OCI-M2 (cell line): ENCODE results near the gene PLK2.

Experiments
- DNase-seq: peaks from one replicate; lab custom pipeline; 2025; ENCODE audit not compliant: unreplicated experiment; lab: John Stamatoyannopoulos, UW

The PLK2 gene

DNA sequence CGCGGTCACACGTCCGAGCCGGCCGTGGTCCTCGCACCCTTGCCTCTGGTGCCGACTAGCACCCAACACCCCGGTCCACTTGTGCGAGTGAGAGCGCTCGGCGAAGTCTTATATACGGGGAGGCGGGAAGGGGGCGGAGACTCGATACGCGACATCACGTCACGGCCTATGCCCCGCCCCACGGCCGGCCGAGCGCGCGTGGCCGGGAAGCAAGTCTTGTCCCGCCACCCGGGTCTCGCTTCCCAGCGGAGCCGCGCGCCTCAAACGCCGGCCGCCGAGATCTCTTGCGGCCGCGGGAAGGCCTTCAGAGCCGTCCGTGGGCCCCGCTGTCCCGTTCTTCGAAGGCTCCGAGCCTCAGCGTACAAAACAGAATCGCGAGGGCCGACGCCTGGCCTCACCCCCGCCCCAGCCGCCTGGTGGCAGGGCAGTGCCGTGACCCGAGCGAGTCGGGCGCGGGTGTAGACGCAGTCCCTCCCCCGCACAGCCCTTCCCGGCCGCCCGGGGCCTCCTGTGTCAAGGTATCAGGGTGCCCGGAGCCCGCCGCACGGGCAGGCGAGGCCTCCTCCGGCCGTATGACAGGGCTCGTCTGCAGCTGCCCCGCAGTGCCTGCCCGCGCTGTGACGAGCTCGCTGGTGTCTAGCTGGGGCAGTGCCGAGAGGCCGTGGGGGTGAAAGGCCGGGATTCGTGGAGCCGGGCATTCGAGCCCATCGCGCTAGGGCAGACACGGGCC is at the start of gene PLK2:
TSS of gene PLK2 (minus strand) at position 85 of the 730 bp plus-strand sequence. CDS start 127 bp downstream, outside the sequence.
- DNase-seq = no peak

DNA sequence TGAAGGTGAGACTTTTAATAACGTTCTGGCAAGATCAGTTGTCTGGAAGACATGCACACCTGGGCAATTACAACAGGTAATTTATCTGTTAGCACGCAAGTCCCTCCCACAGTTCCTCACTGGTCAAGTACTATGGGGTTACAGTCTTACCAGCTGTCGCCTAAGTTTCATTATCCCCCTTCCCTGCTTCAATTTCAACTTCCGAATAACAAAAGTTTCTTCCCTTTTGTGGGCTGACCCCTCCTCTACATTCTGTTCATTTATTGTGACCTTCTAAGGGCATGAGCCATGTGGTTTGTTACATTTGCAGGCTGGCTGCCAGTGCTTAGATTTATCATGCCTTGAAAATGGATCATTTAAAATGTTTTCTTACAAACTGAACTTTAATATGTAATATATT is 47.8 kb upstream of the PLK2 start:
- no peak for DNase-seq

DNA sequence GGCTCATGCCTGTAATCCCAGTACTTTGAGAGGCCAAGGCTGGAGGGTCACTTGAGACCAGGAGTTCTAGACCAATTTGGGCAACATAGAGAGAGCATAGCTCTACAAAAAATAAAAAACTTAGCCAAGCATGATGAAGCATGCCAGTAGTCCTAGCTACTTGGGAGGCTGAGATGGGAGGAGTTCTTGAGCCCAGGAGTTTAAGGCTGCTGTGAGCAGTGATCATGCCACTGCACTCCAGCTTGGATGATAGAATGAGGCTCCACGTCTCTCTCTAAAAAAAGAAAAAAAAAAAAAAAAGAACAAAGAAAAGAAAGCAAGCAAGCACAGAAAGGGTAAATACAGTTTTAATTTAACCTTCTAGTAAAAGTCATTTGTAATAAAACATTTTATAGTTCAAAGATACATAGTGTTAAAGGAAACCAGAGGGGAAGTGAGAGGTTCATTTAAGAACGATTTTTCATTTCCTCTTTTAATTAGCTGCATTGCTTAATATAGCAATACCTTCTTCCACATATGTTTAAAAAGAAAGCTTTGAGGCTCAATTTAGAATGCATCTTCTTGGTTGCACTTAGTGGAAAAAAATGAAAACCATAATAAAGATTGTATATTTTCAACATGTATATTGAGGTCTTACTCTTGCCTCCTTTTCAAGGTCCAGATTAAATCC is 46.2 kb upstream of the PLK2 start:
- no peak for DNase-seq

DNA sequence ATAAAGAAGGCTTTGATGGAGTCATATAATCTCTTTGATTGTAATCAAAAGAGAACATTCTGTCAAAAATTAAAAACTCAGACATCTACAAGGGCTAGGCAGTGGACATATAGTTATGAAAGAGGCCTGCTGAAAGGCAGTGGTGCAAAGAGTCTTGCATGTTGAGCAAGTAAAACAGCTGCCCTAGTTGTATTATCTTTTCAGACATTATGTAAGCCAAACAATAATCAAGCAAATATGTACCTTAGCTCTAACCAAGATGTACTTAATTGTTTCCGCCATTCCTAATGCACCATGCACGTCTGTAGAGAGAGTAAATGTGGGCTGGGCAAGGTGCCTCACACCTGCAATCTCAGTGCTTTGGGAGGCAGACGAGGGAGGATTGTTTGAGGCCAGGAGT is 45.6 kb upstream of the PLK2 start:
- no peak for DNase-seq

DNA sequence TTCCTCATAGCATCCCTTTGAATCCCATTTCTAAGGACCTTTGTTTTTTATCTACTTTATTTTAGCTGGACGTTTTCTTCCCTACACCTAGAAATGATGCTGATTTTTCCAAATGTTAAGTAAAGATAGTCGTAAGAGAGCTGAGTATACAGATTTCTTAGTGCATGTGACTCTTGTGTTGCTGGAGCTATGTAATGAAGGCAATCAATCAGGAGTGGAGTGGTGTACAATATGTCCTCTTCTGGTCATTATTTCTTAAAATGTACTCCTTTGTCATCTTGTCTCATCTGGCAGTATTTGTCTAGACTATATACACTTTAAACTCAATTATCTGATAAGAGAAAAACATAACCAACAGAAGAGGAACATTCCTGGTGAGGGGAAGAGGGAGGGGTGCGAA is 44.9 kb upstream of the PLK2 start:
- no peak for DNase-seq

DNA sequence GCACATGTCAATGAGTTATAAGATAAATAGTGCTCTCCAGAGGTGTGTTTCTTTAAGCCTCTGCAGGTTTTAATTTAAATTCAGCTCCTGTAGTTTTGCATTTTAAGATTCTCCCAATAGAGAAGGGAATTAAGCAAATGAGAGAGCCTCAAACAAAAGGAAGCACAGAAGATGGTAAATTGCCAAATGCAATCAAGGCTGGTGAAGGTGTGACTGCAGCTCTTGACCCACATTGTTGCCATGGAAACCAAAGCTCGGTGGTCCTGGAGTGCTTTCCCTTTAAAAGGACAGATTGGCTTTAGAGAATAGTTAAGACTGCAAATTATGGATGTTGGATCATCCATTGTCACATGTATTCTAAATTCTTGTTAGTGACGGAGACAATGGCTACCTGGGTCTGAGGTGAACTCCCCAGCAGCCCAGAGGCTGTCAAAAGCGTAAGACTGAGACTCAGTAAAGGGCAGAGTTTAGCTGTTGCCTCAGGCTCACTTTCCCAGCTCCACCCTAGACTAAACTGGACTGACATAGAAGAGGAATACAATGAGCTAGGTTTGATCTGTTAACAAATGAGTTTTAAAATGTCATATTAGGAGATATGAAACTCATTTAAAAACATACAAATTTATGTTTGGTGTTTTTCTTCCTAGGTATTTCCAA is 43.6 kb upstream of the PLK2 start:
- no peak for DNase-seq

DNA sequence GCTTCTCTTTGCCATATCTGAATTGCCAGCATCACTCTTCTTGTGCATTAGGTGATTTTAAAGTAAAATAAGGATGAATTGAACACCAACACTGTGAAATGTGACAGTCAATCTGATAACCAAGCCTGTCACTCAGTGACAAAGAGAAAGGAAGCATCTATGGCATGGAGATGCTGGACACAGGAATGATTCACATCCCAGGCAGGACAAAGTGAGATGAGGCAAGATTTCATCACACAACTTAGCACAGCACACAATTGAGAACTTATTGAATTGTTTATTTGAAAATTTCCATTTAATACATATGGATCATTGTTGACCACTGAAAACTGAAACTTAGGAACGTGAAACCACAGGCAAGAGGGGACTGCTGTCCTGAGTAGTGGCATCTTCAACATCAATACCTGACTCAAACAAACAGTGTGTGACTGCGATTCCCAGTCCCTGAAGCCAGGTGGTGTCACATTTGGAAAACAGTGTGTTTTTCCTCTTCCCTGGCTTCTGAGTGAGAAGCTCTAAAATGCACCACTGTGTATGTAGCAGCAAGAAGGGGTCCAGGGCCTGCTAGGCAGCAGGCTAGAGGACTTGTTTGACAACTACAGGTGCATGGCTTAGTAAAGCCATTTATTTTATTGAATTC is 42.0 kb upstream of the PLK2 start:
- no peak for DNase-seq

DNA sequence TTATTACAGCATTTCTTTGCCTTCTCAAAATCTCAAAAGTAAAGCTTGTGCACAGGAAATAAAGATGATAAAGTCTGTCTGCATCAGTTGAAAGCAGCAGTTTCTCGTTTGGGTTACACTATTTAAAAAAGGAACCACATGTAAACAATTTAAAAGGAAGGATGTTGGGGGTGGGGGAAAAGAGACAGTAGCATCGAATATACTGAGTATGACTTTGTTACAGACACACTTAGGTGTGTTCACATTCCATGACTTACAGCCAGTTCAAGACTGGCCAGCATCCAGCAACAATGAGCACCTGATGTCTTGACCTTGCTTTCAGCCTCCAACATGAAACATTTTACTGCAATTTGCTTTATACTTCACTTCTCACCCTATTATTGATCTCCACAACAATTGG is 40.1 kb upstream of the PLK2 start:
- no peak for DNase-seq

DNA sequence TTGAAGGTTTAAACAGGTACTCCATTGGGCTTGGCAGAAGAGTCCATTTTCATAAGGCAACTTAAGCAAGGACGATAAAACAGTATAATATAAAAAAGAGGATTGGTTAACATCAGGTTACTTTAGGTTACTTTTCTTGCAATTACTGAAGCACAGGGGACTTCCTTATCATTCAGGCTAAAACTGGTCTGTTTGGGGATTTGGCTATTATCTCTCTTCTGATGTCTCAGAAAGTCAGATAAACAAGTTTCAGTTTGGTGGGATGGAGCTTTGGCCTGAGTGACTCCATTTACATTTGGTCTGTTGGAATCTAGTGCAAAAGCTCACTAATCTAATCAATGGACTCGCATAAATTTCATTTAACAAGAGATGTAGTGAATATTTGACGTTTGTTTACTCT is 39.3 kb upstream of the PLK2 start:
- DNase-seq = no peak

DNA sequence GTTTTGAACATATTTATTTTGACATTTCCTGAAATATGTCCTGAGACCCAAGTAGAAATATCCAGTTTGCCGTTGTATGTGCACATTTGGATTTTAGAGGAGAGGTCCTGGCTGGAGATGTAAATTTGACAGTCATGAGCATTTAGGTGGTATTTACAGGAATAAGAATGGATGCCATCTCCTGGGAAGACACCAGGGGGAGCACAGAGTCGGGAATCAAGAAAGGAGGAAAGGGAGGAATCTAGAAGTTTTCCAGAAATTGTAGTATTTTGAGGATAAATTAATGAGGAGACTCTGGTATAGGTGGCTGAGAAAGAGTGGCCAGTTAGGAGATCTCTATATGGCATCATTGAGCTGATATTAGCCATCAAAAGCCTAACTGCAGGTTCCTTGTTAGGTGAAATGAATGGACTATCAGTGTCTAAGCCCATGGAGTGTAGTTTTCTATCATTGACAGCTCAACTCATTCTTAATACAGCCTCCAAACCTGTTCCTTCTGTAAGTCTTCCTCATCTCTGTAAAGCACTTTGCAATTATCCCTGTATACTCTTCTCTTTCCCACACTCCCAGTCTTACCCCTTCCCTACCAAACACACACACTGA is 38.6 kb upstream of the PLK2 start:
- DNase-seq = no peak

DNA sequence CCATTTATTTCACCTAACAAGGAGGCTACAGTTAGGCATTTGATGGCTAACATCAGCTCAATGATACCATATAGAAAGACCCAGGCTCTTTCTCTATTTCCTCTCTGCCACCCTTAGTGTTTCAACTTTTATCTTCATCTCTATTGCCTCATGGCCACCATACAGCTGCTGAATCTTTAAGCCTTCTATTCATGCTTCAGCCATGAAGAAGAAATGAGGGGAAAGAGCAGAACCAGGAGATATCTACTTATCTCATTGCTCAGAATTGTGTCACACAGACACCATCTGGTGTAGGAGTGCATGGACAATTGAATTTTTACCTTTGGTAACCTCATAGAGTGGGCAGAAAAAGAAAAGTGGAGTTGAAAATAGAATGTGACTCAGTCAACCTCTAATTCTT is 38.0 kb upstream of the PLK2 start:
- no peak for DNase-seq

DNA sequence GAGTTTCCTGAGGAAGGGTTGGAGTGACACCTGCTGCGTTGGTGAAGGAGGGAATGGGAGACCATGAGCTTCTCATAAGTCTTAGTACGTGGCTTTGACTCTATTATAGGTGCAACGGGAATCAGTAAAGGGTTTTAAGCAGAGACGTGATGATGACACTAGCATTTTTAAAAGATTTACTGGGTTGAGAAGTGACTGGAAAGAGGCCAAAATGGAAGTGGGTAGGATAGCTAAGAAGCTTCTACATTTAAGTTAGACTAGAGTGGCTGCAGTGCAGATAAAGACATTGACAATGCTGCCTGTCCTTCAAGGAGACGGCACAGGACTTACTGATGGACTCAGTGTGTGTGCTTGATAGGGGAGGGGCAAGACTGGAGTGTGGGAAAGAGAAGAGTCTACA is 37.5 kb upstream of the PLK2 start:
- DNase-seq = no peak

DNA sequence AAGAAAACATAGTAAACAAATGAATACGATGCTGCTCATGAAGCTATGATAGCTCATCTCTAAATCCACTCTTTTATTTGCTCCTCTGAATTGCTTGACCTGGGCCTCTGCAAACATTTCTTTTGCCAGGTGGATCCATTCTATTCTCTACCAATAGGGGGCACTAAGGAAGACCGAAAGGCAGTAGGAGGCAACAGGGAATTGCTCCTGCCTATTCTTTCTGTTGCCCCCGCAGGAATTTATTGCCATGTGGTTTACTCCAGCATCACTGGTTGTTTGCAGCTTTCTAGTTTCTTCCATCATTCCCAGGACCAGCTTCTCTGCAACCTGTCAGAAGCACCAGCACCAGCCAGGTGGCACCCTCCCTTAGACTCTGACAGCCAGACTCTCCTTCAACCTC is 36.6 kb upstream of the PLK2 start:
- DNase-seq = no peak

DNA sequence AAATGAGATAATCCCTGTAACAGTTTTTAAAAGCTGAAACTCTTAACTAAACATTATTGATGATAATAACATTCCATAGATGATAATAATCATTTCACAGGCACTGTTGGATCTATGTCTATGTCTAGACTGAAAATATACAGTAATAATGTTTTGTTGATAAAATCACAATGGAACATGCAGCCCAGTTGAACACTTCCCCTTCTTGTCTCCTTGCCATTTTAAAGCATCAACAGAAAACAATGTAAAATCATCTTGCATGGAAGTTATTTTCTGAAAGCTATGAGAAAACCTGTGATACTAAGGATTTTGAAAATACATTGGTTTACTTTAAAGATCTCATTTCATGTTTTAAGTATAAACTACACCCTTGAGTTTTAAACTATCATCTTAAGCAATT is 33.3 kb upstream of the PLK2 start:
- DNase-seq = no peak

DNA sequence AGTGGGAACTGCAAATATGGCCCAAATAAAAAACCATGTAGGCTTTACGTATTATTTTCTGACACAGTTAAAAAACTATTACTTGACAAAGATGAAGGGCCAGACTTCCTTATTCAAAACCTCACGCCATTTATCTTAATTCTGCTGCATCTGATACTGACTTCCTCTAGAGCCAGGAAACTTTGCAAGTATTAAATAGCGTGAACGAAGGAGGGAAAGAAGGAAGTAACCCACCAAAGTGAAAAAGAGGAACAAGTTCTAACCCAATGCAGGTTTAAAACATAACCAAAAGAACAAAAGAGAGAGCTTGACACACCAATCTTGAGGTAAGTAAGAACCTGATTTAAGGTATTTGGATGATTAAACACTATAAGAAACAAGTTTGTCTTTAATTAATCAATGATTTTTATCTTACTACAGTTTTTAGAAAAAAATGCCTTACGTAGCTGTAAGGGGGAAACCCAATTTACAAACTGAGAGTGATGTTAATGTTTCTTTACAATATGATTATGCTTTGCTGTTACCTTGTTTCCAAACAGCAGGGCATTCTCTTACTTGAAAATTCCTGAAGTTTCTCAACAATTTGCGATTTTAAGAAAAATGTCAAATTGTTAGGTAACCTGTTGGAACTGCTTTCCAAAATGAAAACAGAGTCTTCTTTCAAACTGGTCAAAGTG is 31.5 kb upstream of the PLK2 start, which contains the start of gene GAPT:
TSS of gene GAPT (plus strand) at position 220 of the 677 bp plus-strand sequence. CDS start 3,102 bp downstream, outside the sequence.
- no peak for DNase-seq

DNA sequence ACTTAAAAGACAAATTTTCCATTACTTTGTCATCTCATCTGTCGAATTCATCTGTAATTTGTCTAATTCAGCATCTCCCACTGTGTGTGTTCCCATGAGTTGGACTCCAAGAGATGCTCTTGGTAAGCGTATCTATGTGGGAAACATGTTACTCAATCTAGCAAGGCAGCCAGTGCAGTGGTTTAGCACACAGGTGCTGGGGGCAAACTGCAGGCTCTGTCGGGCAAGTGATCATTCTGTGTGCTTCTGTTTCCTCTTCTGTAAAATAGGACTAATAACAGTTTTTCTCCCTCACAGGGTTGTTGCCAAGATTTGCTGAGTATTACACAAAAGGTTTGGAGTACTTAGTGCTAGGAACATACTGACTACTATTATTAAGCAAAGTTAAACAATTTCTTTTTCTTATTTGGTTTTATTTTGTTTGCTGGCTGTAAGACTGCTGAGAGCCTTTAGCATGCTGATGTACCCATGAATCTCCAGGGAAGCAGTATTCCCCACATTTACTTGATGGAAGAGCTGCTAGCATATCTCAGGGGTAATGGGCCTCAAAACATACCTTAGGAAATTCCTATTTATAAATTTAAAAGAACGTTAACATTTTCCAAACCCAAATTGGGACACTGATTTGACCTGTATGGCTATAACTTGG is 30.6 kb upstream of the PLK2 start:
- DNase-seq = no peak

DNA sequence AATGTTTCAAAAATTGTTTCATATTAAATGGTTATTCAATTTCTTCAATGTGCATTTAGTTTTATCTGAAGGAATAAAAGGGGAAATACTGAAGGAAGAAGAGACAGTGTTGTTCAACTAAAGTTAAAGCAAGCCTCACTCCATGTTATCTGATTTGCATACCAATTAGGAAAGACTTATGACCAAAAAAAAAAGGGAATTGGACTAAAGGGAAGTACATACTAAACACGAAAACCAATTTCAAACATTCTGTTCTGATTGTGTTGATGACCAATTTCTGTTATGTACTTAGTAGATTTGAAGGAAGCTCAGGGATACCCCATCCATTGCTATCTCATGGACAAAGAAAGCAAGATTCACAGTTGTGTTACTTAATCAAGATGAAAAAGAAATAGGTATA is 26.4 kb upstream of the PLK2 start:
- no peak for DNase-seq

DNA sequence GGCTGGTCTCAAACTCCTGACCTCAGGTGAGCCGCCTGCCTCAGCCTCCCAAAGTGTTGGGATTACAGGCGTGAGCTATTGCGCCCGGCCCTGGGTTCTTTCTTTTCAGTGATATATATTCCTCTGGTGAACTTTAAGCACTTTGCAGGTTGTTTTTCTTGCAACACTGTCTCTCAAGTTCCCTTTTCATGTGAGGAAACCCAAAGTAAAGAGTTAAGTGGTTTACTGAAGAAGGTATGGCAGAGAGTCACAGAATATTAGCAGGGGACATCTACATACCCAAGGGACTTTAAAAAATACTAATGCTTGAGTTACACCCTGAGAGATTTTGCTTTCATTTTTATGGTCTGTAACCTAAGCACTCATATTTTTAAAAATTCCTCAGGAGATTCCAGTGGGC is 24.6 kb upstream of the PLK2 start:
- no peak for DNase-seq

DNA sequence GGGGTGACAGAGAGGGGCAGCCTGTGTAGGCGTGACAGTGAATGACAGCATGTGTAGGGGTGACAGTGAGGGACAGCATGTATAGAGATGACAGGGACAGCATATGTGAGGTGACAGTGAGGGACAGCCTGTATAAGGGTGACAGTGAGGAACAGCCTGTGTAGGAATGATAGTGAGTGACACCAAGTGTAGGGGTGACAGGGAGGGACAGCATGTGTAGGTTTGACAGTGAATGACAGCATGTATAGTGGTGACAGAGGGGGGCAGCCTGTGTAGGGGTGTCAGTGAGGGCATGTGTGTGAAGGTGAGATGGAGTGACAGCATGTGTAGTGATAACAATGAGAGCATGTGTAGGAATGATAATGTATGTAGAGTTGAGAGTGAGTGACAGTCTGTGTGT is 22.6 kb upstream of the PLK2 start:
- no peak for DNase-seq

DNA sequence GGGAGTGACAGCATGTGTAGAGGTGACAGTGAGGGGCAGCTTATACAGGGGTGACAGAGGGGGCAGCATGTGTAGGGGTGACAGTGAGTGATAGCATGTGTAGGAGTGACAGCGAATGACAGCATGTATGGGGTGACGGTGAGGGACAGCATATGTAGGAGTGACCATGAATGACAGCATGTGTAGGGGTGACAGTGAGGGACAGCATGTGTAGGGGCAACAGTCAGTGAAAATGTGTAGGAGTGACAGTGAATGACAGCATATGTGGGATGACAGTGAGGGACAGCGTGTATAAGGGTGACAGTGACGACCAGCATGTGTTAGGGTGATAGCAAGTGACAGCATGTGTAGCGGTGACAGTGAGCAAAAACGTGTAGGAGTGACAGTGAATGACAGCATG is 21.9 kb upstream of the PLK2 start:
- no peak for DNase-seq
